ENCODE data around the gene UPF3B. TPM values are rescaled to one million over a fixed set of nuclear protein-coding genes. Genes with fewer than 3 reads are reported as not detected.
"Not testable (repeated sequence)": the region's sequence is repeated elsewhere in the genome, so short reads cannot be mapped to it uniquely, and the experiment has no call there.

Gene UPF3B
- 1.2 and 1.8 TPM in 2 replicates for total RNA-seq

- H2AFZ ChIP-seq (ENCODE audit: low read length): peak within 1 kb of the TSS; percentile 91
- H4K20me1 ChIP-seq (ENCODE audit: insufficient read depth, low read length): no peaks in the 10 kb centered on the region
- peak within 1 kb of the TSS; percentile 79 for H3K4me3 ChIP-seq (ENCODE audit: insufficient read depth, low read length)
- H3K36me3 ChIP-seq (ENCODE audit: insufficient read depth, low read length): no peaks in the 10 kb centered on the region
- no peaks in the 10 kb centered on the region for H3K27me3 ChIP-seq (ENCODE audit: insufficient read depth, low read length)
- H3K4me1 ChIP-seq (ENCODE audit: insufficient read depth, low read length): peaks cover 3% of the 10 kb centered on the region
- DNase-seq (ENCODE audit: insufficient read length, low spot score, missing footprints): peak; percentile 94
- H3K27ac ChIP-seq (ENCODE audit: low read depth, low read length): peak within 1 kb of the TSS; percentile 64
- H3K9me3 ChIP-seq (ENCODE audit: low read depth, low read length): no peaks in the 10 kb centered on the region
- peak within 1 kb of the TSS; percentile 86 for H3K4me2 ChIP-seq (ENCODE audit: insufficient read depth, low read length)
- no peak for TF ChIP-seq CTCF (IDR thresholded peaks at IDR 0.05; ENCODE audit: extremely low read depth, low read depth, low read length)
- peaks cover 10% of the 10 kb centered on the region for H3K79me2 ChIP-seq (ENCODE audit: insufficient read depth, low read length)
These were observed at the start of gene UPF3B for GRCh38 chrX:119852382-119853353. Gene UPF3B, minus strand, starts transcription at chrX:119852963. Its CDS starts 35 bp downstream, at chrX:119852928.

- DNase-seq (ENCODE audit: insufficient read length, low spot score, missing footprints): no peak
- no peak overlapping the region for H3K4me3 ChIP-seq (ENCODE audit: insufficient read depth, low read length)
- H3K9me3 ChIP-seq (ENCODE audit: low read depth, low read length): no peaks in the 10 kb centered on the region
- H2AFZ ChIP-seq (ENCODE audit: low read length): no peak overlapping the region
- H3K27ac ChIP-seq (ENCODE audit: low read depth, low read length): no peak overlapping the region
- no peaks in the 10 kb centered on the region for H3K36me3 ChIP-seq (ENCODE audit: insufficient read depth, low read length)
- no peaks in the 10 kb centered on the region for H3K4me1 ChIP-seq (ENCODE audit: insufficient read depth, low read length)
- TF ChIP-seq CTCF (IDR thresholded peaks at IDR 0.05; ENCODE audit: extremely low read depth, low read depth, low read length): no peak
- H3K4me2 ChIP-seq (ENCODE audit: insufficient read depth, low read length): no peak overlapping the region
- no peaks in the 10 kb centered on the region for H3K79me2 ChIP-seq (ENCODE audit: insufficient read depth, low read length)
- no peaks in the 10 kb centered on the region for H4K20me1 ChIP-seq (ENCODE audit: insufficient read depth, low read length)
- no peaks in the 10 kb centered on the region for H3K27me3 ChIP-seq (ENCODE audit: insufficient read depth, low read length)
These were observed 48.2 kb upstream of the UPF3B start for GRCh38 chrX:119900976-119901375.

DNA sequence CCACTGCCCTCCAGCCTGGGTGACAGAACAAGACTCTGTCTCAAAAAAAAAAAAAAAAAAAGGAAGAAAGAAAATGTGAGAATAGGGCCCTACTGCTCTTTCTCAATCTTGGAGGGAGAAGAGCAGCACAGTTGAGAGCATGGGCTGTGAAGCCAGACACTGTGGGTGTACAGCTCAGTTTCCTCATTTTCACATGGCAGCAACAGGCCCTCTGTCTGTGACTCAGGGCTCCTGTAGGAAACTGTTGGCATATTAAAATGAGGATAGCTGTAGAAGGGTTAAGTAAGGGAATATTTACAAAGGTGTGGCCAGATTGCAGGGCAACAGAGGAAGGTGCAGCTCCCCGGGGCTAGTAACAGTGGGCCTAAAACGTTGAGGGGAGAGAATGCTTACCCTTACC is 46.4 kb upstream of the UPF3B start:
- no peak overlapping the region for H3K4me3 ChIP-seq (ENCODE audit: insufficient read depth, low read length)
- H3K27me3 ChIP-seq (ENCODE audit: insufficient read depth, low read length): no peaks in the 10 kb centered on the region
- H3K9me3 ChIP-seq (ENCODE audit: low read depth, low read length): no peaks in the 10 kb centered on the region
- H2AFZ ChIP-seq (ENCODE audit: low read length): no peak overlapping the region
- TF ChIP-seq CTCF (IDR thresholded peaks at IDR 0.05; ENCODE audit: extremely low read depth, low read depth, low read length): no peak
- no peak for DNase-seq (ENCODE audit: insufficient read length, low spot score, missing footprints)
- H3K4me1 ChIP-seq (ENCODE audit: insufficient read depth, low read length): no peaks in the 10 kb centered on the region
- no peaks in the 10 kb centered on the region for H4K20me1 ChIP-seq (ENCODE audit: insufficient read depth, low read length)
- H3K4me2 ChIP-seq (ENCODE audit: insufficient read depth, low read length): no peak overlapping the region
- H3K36me3 ChIP-seq (ENCODE audit: insufficient read depth, low read length): no peaks in the 10 kb centered on the region
- H3K27ac ChIP-seq (ENCODE audit: low read depth, low read length): no peak overlapping the region
- no peaks in the 10 kb centered on the region for H3K79me2 ChIP-seq (ENCODE audit: insufficient read depth, low read length)

DNA sequence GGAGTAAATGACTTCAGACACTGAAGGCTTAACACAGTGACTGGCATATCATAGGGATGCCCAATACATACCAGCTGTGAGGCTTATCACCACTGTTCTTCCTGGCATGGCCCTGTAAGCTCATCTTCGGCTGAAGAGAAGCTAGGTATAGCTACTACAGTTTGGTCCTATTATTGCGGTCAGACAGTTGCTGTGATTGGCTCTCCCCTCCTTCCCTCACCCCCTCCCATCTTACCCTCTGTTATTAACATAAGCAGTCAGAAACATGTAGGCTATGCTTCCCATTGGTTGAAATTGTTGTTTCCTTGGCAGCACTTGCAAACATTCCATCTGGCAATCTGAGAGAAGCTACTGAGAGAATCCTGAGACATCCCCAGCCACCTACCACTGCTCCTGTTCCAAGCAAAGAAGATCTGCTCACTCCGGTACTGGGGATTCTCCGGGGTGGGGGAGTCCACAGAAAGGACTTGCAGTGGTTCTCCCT is 43.1 kb upstream of the UPF3B start, which contains the start of gene AKAP14:
AKAP14 (plus strand) TSS at position 51 of the 484 bp plus-strand sequence. CDS start 7,331 bp downstream, outside the sequence.
- Histone ChIP-seq H2AFZ (ENCODE audit: low read length) (no peak within 1 kb of the TSS), H3K4me1 (ENCODE audit: insufficient read depth, low read length) (no peaks in the 10 kb centered on the region), H3K4me3 (ENCODE audit: insufficient read depth, low read length) (no peak within 1 kb of the TSS), H3K36me3 (ENCODE audit: insufficient read depth, low read length) (no peaks in the 10 kb centered on the region), H3K27ac (ENCODE audit: low read depth, low read length) (no peak within 1 kb of the TSS), H4K20me1 (ENCODE audit: insufficient read depth, low read length) (no peaks in the 10 kb centered on the region), H3K9me3 (ENCODE audit: low read depth, low read length) (no peaks in the 10 kb centered on the region), H3K27me3 (ENCODE audit: insufficient read depth, low read length) (no peaks in the 10 kb centered on the region), H3K4me2 (ENCODE audit: insufficient read depth, low read length) (no peak within 1 kb of the TSS), H3K79me2 (ENCODE audit: insufficient read depth, low read length) (no peaks in the 10 kb centered on the region)
- DNase-seq (ENCODE audit: insufficient read length, low spot score, missing footprints): no peak
- no peak for TF ChIP-seq CTCF (IDR thresholded peaks at IDR 0.05; ENCODE audit: extremely low read depth, low read depth, low read length)

GRCh38 chrX:119891961-119892692 is 39.4 kb upstream of the UPF3B start:
- not testable (repeated sequence) for H4K20me1 ChIP-seq (ENCODE audit: insufficient read depth, low read length); DNase-seq (ENCODE audit: insufficient read length, low spot score, missing footprints); H3K4me1 ChIP-seq (ENCODE audit: insufficient read depth, low read length); H2AFZ ChIP-seq (ENCODE audit: low read length); H3K9me3 ChIP-seq (ENCODE audit: low read depth, low read length); H3K36me3 ChIP-seq (ENCODE audit: insufficient read depth, low read length); H3K4me3 ChIP-seq (ENCODE audit: insufficient read depth, low read length); H3K27me3 ChIP-seq (ENCODE audit: insufficient read depth, low read length); H3K27ac ChIP-seq (ENCODE audit: low read depth, low read length); H3K79me2 ChIP-seq (ENCODE audit: insufficient read depth, low read length); H3K4me2 ChIP-seq (ENCODE audit: insufficient read depth, low read length)
